Prostate gland (tissue), 2 donors: Measurements from ENCODE around the gene TMPRSS7.

ENCODE experiments used
- POLR2A ChIP-seq: fragments of 450-650 bp; IDR thresholded peaks from one replicate; pipeline ENCODE4 v1.6.1; 2016; ENCODE audit warnings: antibody characterized with exemption, mild to moderate bottlenecking
- POLR2AphosphoS5 ChIP-seq: sonication (generic); formaldehyde crosslinking; IDR thresholded peaks from one replicate; pipeline ENCODE4 v1.6.1; 2017; ENCODE audit warnings: antibody characterized with exemption
- TF ChIP-seq, protein P1 (sequence below), 4 experiments: fragments of 200-600 bp in 2 of 4; fragments of 450-650 bp in 2 of 4; sonication (generic) in 2 of 4; IDR thresholded peaks; 1 replicate in 3 of 4; 2 replicates in 1 of 4; pipeline ENCODE4 v1.5.1; 2016 to 2019; ENCODE audit warnings: antibody characterized with exemption in 4 of 4, mild to moderate bottlenecking in 2 of 4, moderate library complexity in 2 of 4

DNA sequence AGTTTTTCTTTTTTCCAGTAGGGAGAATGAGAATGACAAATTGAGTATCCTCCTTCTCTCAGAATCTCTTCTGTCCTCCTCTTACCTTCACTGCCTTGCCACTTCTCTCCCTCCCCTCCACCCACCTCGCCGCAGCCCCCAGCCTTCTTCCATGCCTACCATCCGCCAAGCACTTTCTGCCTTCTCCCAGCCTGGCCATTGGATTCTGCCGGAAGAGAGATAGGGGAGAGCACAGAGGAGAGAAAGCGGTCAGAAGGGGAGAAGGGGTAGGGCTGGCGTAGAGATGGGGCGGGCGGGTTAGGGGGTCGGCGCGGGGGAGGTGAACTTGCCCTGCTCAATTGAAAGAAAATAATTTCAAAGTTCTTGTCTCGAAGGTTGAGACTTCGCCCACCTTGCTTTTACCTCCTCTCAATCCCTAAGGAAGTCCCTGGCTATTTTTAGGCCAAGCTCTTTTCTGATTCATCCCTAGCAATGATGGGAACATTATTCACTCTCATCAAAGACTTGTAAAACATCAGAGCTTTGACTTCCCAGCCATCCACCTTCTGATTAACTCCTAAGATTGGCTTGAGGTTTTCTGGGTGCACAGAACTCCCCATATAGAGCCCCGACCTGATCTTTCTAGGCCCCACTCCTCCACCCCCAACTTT, 52.5 kb downstream of the TMPRSS7 start:
- TF ChIP-seq POLR2A = no peak
- no peak for TF ChIP-seq POLR2AphosphoS5
- TF ChIP-seq, protein P1, sequence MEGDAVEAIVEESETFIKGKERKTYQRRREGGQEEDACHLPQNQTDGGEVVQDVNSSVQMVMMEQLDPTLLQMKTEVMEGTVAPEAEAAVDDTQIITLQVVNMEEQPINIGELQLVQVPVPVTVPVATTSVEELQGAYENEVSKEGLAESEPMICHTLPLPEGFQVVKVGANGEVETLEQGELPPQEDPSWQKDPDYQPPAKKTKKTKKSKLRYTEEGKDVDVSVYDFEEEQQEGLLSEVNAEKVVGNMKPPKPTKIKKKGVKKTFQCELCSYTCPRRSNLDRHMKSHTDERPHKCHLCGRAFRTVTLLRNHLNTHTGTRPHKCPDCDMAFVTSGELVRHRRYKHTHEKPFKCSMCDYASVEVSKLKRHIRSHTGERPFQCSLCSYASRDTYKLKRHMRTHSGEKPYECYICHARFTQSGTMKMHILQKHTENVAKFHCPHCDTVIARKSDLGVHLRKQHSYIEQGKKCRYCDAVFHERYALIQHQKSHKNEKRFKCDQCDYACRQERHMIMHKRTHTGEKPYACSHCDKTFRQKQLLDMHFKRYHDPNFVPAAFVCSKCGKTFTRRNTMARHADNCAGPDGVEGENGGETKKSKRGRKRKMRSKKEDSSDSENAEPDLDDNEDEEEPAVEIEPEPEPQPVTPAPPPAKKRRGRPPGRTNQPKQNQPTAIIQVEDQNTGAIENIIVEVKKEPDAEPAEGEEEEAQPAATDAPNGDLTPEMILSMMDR (IDR thresholded peaks at IDR 0.05) = no peak
